ENCODE results near the gene ADK. TPM values are rescaled to one million over a fixed set of nuclear protein-coding genes. Genes with fewer than 3 reads are reported as not detected.

ADK gene
- total and polyA plus RNA-seq, 2 experiments from 2014 or later: 39.9 to 53.0 TPM

GRCh38 chr10:74332398-74332797 is 181.4 kb downstream of the ADK start:
- ATAC-seq (no peak), DNase-seq (ENCODE audit: low spot score) (no peak)
- H3K4me3 Mint-ChIP-seq: no peak overlapping the region
- Histone ChIP-seq H3K27ac (ENCODE audit: low read depth) (no peak overlapping the region), H3K9me2 (ENCODE audit: insufficient read depth) (peaks cover 4% of the 10 kb centered on the region; the same call in 1 of the 2 replicates), H3K4me2 (no peak overlapping the region), H3K4me3 (no peak overlapping the region), H2AFZ (no peak overlapping the region), H3K36me3 (ENCODE audit: insufficient read depth) (no peaks in the 10 kb centered on the region), H3K4me1 (ENCODE audit: insufficient read depth) (no peaks in the 10 kb centered on the region), H3K27me3 (ENCODE audit: insufficient read depth) (no peaks in the 10 kb centered on the region), H3F3A (replicated peaks; ENCODE audit: low read depth) (no peaks in the 10 kb centered on the region), H3K79me2 (replicated peaks; ENCODE audit: insufficient read depth) (no peaks in the 10 kb centered on the region), H4K20me1 (replicated peaks; ENCODE audit: insufficient read depth) (no peaks in the 10 kb centered on the region)
- H3K27ac Mint-ChIP-seq: no peak overlapping the region
- no peak for TF ChIP-seq ZNF114 (CRISPR knock-in tag; IDR thresholded peaks at IDR 0.05)
- TF ChIP-seq JUNB (IDR thresholded peaks at IDR 0.05; ENCODE audit: unreplicated experiment): no peak
- TF ChIP-seq POLR2AphosphoS5 (IDR thresholded peaks at IDR 0.05; ENCODE audit: low read depth): no peak
- TF ChIP-seq, protein P1, sequence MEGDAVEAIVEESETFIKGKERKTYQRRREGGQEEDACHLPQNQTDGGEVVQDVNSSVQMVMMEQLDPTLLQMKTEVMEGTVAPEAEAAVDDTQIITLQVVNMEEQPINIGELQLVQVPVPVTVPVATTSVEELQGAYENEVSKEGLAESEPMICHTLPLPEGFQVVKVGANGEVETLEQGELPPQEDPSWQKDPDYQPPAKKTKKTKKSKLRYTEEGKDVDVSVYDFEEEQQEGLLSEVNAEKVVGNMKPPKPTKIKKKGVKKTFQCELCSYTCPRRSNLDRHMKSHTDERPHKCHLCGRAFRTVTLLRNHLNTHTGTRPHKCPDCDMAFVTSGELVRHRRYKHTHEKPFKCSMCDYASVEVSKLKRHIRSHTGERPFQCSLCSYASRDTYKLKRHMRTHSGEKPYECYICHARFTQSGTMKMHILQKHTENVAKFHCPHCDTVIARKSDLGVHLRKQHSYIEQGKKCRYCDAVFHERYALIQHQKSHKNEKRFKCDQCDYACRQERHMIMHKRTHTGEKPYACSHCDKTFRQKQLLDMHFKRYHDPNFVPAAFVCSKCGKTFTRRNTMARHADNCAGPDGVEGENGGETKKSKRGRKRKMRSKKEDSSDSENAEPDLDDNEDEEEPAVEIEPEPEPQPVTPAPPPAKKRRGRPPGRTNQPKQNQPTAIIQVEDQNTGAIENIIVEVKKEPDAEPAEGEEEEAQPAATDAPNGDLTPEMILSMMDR (conservative IDR thresholded peaks at IDR 0.05; ENCODE audit: low read depth in 2 of 2): no peak
- no peak for TF ChIP-seq EZH2 (IDR thresholded peaks at IDR 0.05; ENCODE audit: low read depth, unreplicated experiment)
- TF ChIP-seq NANOG (IDR thresholded peaks at IDR 0.05; ENCODE audit: borderline replicate concordance): no peak
- TF ChIP-seq, protein P2, sequence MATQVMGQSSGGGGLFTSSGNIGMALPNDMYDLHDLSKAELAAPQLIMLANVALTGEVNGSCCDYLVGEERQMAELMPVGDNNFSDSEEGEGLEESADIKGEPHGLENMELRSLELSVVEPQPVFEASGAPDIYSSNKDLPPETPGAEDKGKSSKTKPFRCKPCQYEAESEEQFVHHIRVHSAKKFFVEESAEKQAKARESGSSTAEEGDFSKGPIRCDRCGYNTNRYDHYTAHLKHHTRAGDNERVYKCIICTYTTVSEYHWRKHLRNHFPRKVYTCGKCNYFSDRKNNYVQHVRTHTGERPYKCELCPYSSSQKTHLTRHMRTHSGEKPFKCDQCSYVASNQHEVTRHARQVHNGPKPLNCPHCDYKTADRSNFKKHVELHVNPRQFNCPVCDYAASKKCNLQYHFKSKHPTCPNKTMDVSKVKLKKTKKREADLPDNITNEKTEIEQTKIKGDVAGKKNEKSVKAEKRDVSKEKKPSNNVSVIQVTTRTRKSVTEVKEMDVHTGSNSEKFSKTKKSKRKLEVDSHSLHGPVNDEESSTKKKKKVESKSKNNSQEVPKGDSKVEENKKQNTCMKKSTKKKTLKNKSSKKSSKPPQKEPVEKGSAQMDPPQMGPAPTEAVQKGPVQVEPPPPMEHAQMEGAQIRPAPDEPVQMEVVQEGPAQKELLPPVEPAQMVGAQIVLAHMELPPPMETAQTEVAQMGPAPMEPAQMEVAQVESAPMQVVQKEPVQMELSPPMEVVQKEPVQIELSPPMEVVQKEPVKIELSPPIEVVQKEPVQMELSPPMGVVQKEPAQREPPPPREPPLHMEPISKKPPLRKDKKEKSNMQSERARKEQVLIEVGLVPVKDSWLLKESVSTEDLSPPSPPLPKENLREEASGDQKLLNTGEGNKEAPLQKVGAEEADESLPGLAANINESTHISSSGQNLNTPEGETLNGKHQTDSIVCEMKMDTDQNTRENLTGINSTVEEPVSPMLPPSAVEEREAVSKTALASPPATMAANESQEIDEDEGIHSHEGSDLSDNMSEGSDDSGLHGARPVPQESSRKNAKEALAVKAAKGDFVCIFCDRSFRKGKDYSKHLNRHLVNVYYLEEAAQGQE (IDR thresholded peaks at IDR 0.05; ENCODE audit: unreplicated experiment): no peak
- TF ChIP-seq, protein P3, sequence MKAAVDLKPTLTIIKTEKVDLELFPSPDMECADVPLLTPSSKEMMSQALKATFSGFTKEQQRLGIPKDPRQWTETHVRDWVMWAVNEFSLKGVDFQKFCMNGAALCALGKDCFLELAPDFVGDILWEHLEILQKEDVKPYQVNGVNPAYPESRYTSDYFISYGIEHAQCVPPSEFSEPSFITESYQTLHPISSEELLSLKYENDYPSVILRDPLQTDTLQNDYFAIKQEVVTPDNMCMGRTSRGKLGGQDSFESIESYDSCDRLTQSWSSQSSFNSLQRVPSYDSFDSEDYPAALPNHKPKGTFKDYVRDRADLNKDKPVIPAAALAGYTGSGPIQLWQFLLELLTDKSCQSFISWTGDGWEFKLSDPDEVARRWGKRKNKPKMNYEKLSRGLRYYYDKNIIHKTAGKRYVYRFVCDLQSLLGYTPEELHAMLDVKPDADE (IDR thresholded peaks at IDR 0.05): no peak
- no peak for TF ChIP-seq CREB1 (CRISPR knock-in tag; IDR thresholded peaks at IDR 0.05; ENCODE audit: low read depth)
- TF ChIP-seq EZH2phosphoT487 (IDR thresholded peaks at IDR 0.05; ENCODE audit: unreplicated experiment): no peak
- TF ChIP-seq ZNF462 (CRISPR knock-in tag; IDR thresholded peaks at IDR 0.05): no peak
- no peak for TF ChIP-seq ZNF331 (CRISPR knock-in tag; IDR thresholded peaks at IDR 0.05; ENCODE audit: low read depth)
- TF ChIP-seq STAT1 (IDR thresholded peaks at IDR 0.05; ENCODE audit: unreplicated experiment): no peak
- H3K9me3 Mint-ChIP-seq: peaks cover 4% of the 10 kb centered on the region; the same call in 1 of the 3 replicates
- H3K27me3 Mint-ChIP-seq (ENCODE audit: insufficient read depth, low read depth, poor library complexity): peaks cover 4% of the 10 kb centered on the region
- no peaks in the 10 kb centered on the region for H3K4me1 Mint-ChIP-seq
- H3K36me3 Mint-ChIP-seq (ENCODE audit: low read depth): peaks cover 14% of the 10 kb centered on the region; the same call in 2 of the 3 replicates
